ENCODE data around the gene KIR2DL3. TPM values are rescaled to one million over a fixed set of nuclear protein-coding genes. Genes with fewer than 3 reads are reported as not detected.

Gene KIR2DL3
- total RNA-seq, 1 experiment from 2014 or later: not detected

DNA sequence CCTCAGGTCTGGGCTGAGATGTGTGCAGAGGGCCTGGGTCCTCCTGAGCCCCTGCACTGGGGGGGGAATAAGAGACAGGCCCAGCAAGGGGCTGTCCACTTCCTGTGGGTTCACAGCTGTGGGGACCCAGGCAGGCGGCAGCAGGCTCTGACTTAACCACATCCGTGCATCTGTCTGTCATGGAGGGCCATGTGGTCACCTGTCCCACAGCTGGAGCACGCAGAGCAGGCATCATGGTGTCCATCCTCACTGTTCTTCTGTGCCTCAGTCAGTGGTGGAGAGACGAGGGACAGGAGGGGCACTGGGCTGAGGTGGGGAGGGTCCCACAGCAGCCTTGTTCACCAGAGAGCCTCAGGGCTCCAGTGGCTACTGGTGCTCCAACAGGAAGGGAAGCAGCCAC is 30.4 kb upstream of the KIR2DL3 start:
- Histone ChIP-seq H3T11ph (ENCODE audit: low read length) (no peak overlapping the region), H4K20me1 (ENCODE audit: control insufficient read depth, insufficient read depth, insufficient read length) (no peaks in the 10 kb centered on the region), H3K4me1 (ENCODE audit: insufficient read depth, low read length) (no peaks in the 10 kb centered on the region), H3K79me1 (ENCODE audit: insufficient read depth, low read depth, low read length, poor library complexity, severe bottlenecking) (no peaks in the 10 kb centered on the region), H2AFZ (ENCODE audit: low read length) (no peak overlapping the region), H3K4me2 (ENCODE audit: insufficient read depth, insufficient read length, low read length) (no peak overlapping the region), H3K56ac (ENCODE audit: insufficient read length, low read depth, low read length) (no peak overlapping the region), H3K9ac (ENCODE audit: extremely low read depth, insufficient read length, low read length) (no peak overlapping the region), H3K14ac (ENCODE audit: insufficient read depth, low read length) (no peak overlapping the region), H4K8ac (replicated peaks; ENCODE audit: insufficient read length, low read depth, low read length) (no peak overlapping the region), H3K23ac (ENCODE audit: insufficient read length, low read depth, low read length) (no peak overlapping the region), H3K9me3 (ENCODE audit: control insufficient read depth, low read depth, low read length) (peaks cover 73% of the 10 kb centered on the region), H2BK15ac (ENCODE audit: low read depth, low read length) (no peak overlapping the region), H3K27ac (ENCODE audit: insufficient read length, low read depth, low read length) (no peak overlapping the region), H2BK20ac (ENCODE audit: low read depth, low read length, poor library complexity, severe bottlenecking) (no peak overlapping the region), H3K4ac (ENCODE audit: low read depth, low read length) (no peak overlapping the region), H4K91ac (ENCODE audit: insufficient read length, low read depth, low read length) (no peak overlapping the region), H2BK12ac (ENCODE audit: insufficient read length, low read depth, low read length) (no peak overlapping the region), H2BK5ac (ENCODE audit: insufficient read length, low read length) (no peak overlapping the region), H3K18ac (ENCODE audit: insufficient read length, low read depth, low read length) (no peak overlapping the region), H3K27me3 (ENCODE audit: insufficient read depth, low read length) (no peaks in the 10 kb centered on the region), H4K5ac (ENCODE audit: insufficient read length, low read depth, low read length) (no peak overlapping the region), H2BK120ac (ENCODE audit: low read depth, low read length, poor library complexity, severe bottlenecking) (no peak overlapping the region), H3K79me2 (ENCODE audit: insufficient read depth, low read length) (no peaks in the 10 kb centered on the region), H3K23me2 (ENCODE audit: insufficient read length, low read depth, low read length, poor library complexity, severe bottlenecking) (no peaks in the 10 kb centered on the region), H2AK5ac (ENCODE audit: insufficient read length, low read length) (no peak overlapping the region)
- Mint-ChIP-seq H3K27me3 (ENCODE audit: low read depth) (peaks cover 10% of the 10 kb centered on the region), H3K4me3 (no peak overlapping the region), H3K4me1 (no peaks in the 10 kb centered on the region), H3K9me3 (peaks cover 82 to 83% of the 10 kb centered on the region in 2 experiments), H3K36me3 (ENCODE audit: insufficient read depth in 1 of 3, low read depth in 3 of 3) (peaks cover 9 to 32% (median 13%) of the 10 kb centered on the region in 3 experiments; a peak in 6 of 7 replicates), H3K27ac (no peak overlapping the region)
- no CpG with 5 or more reads among the region's 4 CpGs for WGBS (ENCODE audit: extremely low coverage, insufficient read length, low lambda C conversion rate)
- no peak for DNase-seq
- TF ChIP-seq, protein P1, sequence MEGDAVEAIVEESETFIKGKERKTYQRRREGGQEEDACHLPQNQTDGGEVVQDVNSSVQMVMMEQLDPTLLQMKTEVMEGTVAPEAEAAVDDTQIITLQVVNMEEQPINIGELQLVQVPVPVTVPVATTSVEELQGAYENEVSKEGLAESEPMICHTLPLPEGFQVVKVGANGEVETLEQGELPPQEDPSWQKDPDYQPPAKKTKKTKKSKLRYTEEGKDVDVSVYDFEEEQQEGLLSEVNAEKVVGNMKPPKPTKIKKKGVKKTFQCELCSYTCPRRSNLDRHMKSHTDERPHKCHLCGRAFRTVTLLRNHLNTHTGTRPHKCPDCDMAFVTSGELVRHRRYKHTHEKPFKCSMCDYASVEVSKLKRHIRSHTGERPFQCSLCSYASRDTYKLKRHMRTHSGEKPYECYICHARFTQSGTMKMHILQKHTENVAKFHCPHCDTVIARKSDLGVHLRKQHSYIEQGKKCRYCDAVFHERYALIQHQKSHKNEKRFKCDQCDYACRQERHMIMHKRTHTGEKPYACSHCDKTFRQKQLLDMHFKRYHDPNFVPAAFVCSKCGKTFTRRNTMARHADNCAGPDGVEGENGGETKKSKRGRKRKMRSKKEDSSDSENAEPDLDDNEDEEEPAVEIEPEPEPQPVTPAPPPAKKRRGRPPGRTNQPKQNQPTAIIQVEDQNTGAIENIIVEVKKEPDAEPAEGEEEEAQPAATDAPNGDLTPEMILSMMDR (conservative IDR thresholded peaks at IDR 0.05): no peak

Data from H9 (cell line).